ENCODE results near the gene CCDC50.

The CCDC50 gene

DNA sequence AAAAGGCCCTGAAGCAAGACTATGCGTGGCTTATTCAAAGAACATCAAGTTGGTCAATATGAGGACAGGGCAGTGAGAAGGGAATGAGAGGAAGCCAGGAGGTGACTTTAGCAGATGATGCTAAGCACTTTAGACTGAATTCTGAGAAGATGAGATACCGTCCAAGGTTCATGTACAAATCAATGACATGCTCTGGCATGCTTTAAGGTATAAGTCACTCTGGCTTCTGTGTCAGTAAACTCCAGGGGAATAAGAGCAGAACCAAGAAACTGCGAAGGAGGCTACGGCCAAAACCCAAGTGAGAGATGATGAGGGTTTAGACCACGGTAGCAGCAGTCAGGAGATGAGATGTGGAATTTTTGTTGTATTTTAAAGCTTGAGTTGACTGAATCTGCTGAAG is 8.9 kb upstream of the CCDC50 start:
- DNase-seq (ENCODE audit: low spot score) = no peak

- DNase-seq (ENCODE audit: low spot score) = no peak
These were observed 8.0 kb upstream of the CCDC50 start for GRCh38 chr3:191321019-191321767.

DNA sequence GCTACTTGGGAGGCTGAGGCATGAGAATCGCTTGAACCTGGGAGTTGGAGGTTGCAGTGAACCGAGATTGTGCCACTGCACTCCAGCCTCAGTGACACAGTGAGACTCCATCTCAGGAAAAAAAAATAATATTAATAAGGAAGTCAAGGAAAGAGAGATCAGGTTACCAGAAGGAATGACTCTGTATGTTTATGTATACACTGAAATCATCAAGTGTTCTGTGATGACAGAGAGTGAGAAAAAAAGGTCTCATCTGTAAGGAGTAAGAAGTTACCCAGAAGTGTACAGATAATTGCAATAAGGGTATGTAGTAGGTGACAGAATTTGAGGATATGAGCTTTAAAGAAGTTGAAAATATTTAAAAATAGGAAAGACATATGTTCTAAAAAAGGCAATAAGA is 4.3 kb upstream of the CCDC50 start:
- no peak for DNase-seq (ENCODE audit: low spot score)

GRCh38 chr3:191327526-191327925 is 1.7 kb upstream of the CCDC50 start:
- no peak for DNase-seq (ENCODE audit: low spot score)

DNA sequence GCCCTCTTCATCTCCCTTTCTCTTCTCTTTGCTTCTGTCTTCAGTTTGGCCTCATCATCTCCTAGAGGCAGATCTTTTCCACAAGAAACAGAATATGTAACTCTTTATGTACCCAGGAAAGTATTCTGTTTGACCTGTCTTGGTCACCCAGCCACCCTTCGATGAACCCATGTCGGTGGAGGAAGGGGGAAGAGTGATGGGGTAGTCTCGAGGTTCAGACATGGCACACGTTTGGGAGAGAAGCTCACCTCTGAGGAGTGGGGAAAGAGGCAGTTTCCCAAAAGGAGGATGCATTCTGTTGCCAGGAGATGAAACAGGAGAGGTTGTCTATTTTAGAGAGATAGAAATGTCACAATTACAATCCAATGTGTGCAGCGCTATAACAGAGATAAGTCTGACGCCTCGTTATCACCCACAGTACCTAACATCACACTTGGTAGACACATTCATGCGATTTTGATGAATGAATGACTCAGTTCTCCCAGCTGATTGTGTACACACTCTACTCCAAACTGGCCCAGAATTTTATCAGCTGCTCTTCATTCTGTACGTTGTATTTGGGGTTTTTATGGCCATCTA is 722 bp upstream of the CCDC50 start:
- DNase-seq (ENCODE audit: low spot score) = no peak

GRCh38 chr3:191329654-191330529 is 698 bp downstream of the CCDC50 start, which contains the start of gene UTS2B:
TSS of gene UTS2B (minus strand) at chr3:191330526. CDS start at chr3:191282189, 48,337 bp downstream.
- peak; percentile 62 for DNase-seq (ENCODE audit: low spot score)

DNA sequence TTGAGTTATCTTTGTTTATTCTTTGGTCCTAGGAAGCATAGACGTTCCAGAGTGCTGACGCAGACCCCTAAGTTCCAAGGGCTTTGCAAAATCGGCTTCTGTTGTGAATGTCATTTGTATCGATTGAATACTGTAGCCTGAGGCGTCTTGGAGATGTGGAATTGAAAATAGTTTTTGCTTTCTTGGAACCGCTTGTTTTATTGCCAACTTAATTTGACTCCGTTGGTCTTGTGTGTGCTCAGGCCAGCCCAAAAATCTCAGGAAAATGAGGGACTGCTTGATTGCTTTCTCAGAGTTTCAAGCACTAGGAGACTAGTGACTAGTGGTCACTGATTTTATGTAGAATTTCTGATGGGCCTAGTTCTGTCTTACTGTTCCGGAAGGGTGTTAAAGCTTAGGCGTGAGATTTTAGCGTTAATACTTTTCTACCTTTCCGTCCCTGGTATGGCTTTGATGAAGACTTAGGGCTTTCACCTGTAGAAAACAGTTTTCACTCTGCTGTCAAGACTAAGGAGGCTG is 1.4 kb downstream of the CCDC50 start:
- no peak for DNase-seq (ENCODE audit: low spot score)

DNA sequence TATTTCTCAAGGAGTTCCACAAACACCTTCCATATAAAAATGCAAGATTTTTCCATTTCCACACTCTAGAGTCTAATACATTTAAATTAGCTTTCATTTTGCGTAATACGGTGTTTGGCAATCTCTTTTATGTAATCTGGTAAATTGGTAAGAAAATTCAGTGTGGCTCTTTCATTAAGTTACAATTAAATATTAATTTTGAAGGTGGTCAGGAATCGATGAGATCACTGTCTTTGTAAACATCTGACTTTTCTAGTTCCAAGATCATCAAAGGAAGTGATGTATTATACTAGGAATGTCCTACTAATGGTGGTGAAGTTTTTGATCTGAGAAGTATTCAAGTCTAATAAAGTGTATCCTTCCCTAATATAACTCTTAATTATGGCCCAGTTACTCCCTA is 2.2 kb downstream of the CCDC50 start:
- no peak for DNase-seq (ENCODE audit: low spot score)

- no peak for DNase-seq (ENCODE audit: low spot score)
These were observed 4.2 kb downstream of the CCDC50 start for GRCh38 chr3:191333298-191333880.

GRCh38 chr3:191334346-191334893 is 5.2 kb downstream of the CCDC50 start:
- no peak for DNase-seq (ENCODE audit: low spot score)

- DNase-seq (ENCODE audit: low spot score) = no peak
These were observed 7.6 kb downstream of the CCDC50 start for GRCh38 chr3:191336833-191337232.

- DNase-seq (ENCODE audit: low spot score) = no peak
These were observed 8.9 kb downstream of the CCDC50 start for GRCh38 chr3:191338177-191338488.

DNA sequence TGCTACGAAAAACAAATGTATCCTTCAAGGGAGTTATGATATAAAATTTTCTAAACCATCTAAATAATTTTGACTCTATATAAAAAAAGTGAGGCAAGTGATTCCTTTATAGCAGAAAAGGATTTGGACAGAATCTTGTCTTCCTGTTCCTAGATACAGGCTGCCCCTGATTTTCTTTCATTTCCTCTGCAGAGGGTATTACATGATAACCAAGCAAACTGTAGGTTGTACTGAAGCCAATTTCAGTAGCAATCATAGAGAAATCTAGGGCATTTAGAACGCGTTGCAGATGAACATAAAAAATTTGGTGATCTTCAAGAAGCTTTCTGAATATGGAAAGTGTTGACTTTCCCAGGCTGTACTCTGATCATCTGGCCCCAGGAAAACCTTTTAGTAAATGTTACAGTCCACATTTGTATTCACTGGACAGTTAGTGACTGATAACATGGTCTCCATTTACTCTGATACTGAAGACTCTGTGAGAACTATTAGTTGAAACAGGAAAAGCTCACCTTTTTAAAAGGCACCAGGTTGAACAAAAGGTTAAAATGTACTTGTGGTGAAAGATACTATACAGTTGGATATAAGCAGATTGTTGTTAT is 10.2 kb downstream of the CCDC50 start:
- no peak for DNase-seq (ENCODE audit: low spot score)

DNA sequence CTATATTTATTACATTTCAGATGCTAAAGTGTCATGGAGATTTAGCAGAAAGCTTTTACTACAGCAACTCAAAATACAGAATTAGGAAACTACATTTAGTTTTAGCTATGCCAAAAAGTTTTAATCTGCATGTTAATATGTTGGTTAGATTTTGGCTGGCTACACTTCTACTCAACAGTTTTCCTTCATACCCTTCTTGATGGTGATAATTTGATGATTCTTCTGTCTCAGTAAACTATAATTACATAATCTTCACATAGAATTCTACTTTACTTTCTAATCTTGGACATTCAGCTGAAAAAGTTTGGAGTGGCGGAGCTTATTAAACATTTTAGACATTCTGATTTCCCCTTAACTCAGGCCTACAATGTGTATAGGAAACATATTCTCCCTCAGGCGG is 11.2 kb downstream of the CCDC50 start:
- no peak for DNase-seq (ENCODE audit: low spot score)

DNA sequence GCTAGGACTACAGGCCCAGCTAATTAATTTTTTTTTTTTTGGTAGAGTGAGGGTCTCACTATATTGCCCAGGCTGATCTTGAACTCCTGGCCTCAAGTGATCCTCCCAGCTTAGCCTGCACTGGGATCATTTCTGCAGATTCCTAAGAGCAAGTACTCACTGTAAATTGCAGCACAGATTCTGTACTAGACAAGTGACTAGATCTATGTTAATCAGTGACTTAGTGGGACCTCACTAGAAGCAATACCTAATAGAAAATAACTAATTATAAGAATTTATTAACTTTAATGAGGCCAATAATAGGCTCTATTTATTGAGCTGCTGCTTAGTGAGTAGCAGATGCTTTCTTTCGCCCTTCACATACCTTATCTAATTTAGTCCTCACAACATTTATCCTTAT is 11.8 kb downstream of the CCDC50 start:
- DNase-seq (ENCODE audit: low spot score) = no peak

- no peak for DNase-seq (ENCODE audit: low spot score)
These were observed 12.8 kb downstream of the CCDC50 start for GRCh38 chr3:191342006-191342405.

DNA sequence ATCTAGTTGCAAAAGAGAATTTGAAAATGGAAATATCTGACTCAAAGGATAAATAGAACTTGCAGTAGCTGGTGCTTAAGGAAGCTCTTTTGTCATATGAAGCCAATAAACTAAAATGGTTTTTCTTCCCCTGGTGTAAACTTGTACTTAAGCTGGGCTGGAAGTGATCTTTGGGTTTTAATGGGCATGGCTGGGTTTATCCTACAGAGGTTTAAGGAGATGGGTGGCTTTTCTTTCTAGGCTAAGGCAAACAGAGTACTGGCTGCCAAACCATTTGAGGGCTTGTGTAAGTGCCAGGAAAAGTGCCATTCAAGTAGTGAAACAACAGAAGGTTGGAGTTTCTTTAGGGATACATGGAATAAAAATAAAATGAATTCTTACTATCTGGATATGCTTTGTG is 13.2 kb downstream of the CCDC50 start:
- no peak for DNase-seq (ENCODE audit: low spot score)

- no peak for DNase-seq (ENCODE audit: low spot score)
These were observed 13.9 kb downstream of the CCDC50 start for GRCh38 chr3:191343115-191343514.

DNA sequence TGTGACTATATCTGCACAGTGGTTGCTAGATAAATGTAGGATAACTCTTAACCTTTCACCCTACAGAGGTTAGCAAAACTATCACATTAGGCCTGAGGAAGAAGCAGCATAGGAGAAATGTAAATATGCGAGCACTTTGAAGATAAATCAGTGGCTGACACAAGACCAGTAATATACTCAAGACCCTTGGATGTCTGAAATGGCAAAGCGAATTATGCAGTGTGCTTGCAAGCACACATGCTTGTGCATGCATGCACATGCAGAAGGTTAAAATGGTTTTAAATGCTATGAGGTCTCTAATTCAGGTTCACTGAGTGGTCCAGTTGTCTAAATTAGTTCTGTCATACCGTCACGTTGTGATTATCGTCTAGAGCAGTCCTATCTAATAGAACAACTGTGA is 14.7 kb downstream of the CCDC50 start:
- DNase-seq (ENCODE audit: low spot score) = no peak

DNA sequence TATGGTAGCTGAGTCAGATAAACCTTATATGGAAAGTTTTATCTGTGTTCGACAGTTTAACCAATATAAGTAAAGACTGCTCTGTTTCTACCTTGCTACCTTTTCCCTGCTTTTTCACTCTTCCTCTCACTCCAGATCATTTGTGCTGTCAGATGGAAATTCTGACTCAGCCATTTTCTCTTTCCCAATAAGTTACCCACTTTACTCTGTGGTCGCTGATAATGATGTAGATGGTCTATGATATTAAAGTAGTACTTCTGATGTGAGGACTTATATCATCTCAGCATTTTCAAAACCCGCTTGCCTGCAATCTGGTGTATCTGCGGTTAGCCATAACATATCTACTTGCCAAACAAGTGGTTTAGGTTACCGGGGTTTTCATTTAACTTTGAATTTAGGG is 16.1 kb downstream of the CCDC50 start:
- DNase-seq (ENCODE audit: low spot score) = no peak

- DNase-seq (ENCODE audit: low spot score) = no peak
These were observed 18.0 kb downstream of the CCDC50 start for GRCh38 chr3:191347228-191347627.

DNA sequence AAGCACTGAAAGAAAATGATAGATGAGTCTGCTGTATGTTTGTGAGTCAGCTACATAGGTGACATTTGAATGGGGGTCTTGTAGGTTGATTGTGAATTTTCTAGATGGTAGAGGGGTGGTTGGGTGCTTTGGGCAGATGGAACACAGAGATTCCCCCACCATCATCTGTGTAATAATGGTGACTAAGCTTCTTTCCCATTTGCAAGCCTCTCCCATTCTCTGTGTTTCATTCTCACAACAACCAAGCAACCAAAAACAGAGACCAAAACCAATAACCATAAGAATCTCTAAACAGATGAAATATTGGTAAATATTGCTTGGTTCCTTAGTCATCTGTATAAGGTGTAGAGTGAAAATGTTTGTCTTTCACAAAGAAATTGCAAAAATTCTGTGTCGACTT is 18.9 kb downstream of the CCDC50 start:
- DNase-seq (ENCODE audit: low spot score) = no peak

All from SW480 (cell line).